A673 (cell line): ENCODE measurements around the gene SSBP3. TPM values are rescaled to one million over a fixed set of nuclear protein-coding genes. Genes with fewer than 3 reads are reported as not detected.

ENCODE experiments used
- BruUV-seq: library from RNA; stranded (reverse); fragments of 400-500 nt; replicated peaks from 2 replicates; lab custom pipeline; 2021; lab: Mats Ljungman, UMichigan
- CTCF ChIA-PET: fragments of 300-600 bp; sonication (Branson Sonifier 250); formaldehyde crosslinking; loops from one replicate; lab custom pipeline; 2022; ENCODE audit warnings: antibody characterized with exemption; lab: Charles Lee
- POLR2A ChIA-PET: fragments of 300-600 bp; sonication (Branson Sonifier 250); formaldehyde crosslinking; loops from one replicate; lab custom pipeline; 2022; ENCODE audit warnings: antibody characterized with exemption; ENCODE audit not compliant: low non-redundant PET; lab: Charles Lee
- DNase-seq: peaks from one replicate; pipeline ENCODE4 v3.0.0-alpha.2; 2015; ENCODE audit warnings: low spot score
- H3K27ac ChIP-seq: fragments of 200-600 bp; sonication (generic); 2 replicates; pipeline ENCODE4 v1.5.1; 2016; ENCODE audit warnings: mixed run types, low read depth, mild to moderate bottlenecking, mixed read lengths, antibody characterized with exemption, low read length; ENCODE audit not compliant: poor library complexity, severe bottlenecking
- H3K27me3 ChIP-seq: fragments of 200-600 bp; sonication (generic); replicated peaks from 2 replicates; pipeline ENCODE4 v1.6.1; 2017; ENCODE audit warnings: mixed run types, low read depth, mild to moderate bottlenecking, mixed read lengths, antibody characterized with exemption, low read length; ENCODE audit not compliant: insufficient read depth, poor library complexity
- H3K36me3 ChIP-seq: fragments of 200-600 bp; sonication (generic); 2 replicates; pipeline ENCODE4 v1.6.1; 2016; ENCODE audit warnings: mixed run types, mild to moderate bottlenecking, mixed read lengths, antibody characterized with exemption, low read length; ENCODE audit not compliant: insufficient read depth, poor library complexity, severe bottlenecking
- H3K4me1 ChIP-seq: fragments of 200-600 bp; sonication (generic); 2 replicates; pipeline ENCODE4 v1.6.1; 2017; ENCODE audit warnings: mixed run types, mild to moderate bottlenecking, mixed read lengths, antibody characterized with exemption, low read length; ENCODE audit not compliant: insufficient read depth, poor library complexity, severe bottlenecking
- H3K4me3 ChIP-seq: fragments of 200-600 bp; sonication (generic); 2 replicates; pipeline ENCODE4 v1.5.1; 2016; ENCODE audit warnings: low read depth, mixed run types, mild to moderate bottlenecking, mixed read lengths, low read length; ENCODE audit not compliant: poor library complexity, severe bottlenecking
- H3K9me3 ChIP-seq: fragments of 200-600 bp; sonication (generic); 2 replicates; pipeline ENCODE4 v1.6.1; 2016; ENCODE audit warnings: mixed run types, low read depth, mild to moderate bottlenecking, mixed read lengths, antibody characterized with exemption, low read length; ENCODE audit not compliant: poor library complexity, severe bottlenecking
- CTCF ChIP-seq: fragments of 300-800, 200-600 bp; sonication (generic); conservative IDR thresholded peaks from 2 replicates; pipeline ENCODE4 v1.5.1; 2017; ENCODE audit warnings: low read depth, mild to moderate bottlenecking, antibody characterized with exemption, low read length, moderate library complexity, mixed read lengths
- EZH2 ChIP-seq: fragments of 200-600 bp; sonication (generic); IDR thresholded peaks from 2 replicates; pipeline ENCODE4 v1.6.1; 2017; ENCODE audit warnings: borderline replicate concordance, low read depth, mild to moderate bottlenecking, mixed read lengths, antibody characterized with exemption, low read length; ENCODE audit not compliant: poor library complexity, severe bottlenecking
- intact Hi-C: fragments of 100-400 bp; cut with micrococcal nuclease; formaldehyde crosslinking; loops from one replicate; pipeline ENCODE4 v1.10.0; 2022; ENCODE audit not compliant: unreplicated experiment
- total RNA-seq: library from RNA; stranded (reverse); gene quantifications from 2 replicates; pipeline ENCODE4 v1.2.3, GENCODE V29; 2021

The SSBP3 gene
- total RNA-seq, 1 experiment from 2014 or later, result 43.0 TPM

- CTCF ChIA-PET, result no interaction called here
- BruUV-seq, result no TSS peak
- no peak for TF ChIP-seq CTCF
- TF ChIP-seq EZH2, result no peak
These were observed 34.3 kb downstream of the SSBP3 start for GRCh38 chr1:54371942-54372275.

GRCh38 chr1:54371038-54371941 lies 34.9 kb downstream of the SSBP3 start:
- ChIA-PET CTCF (no interaction called here), POLR2A (no interaction called here)
- H3K4me3 ChIP-seq, result no peak overlapping the region
- H3K36me3 ChIP-seq, result no peaks in the 10 kb centered on the region
- intact Hi-C loops, result no loop called here
- no peak overlapping the region for H3K27ac ChIP-seq
- no peaks in the 10 kb centered on the region for H3K27me3 ChIP-seq
- DNase-seq, result no peak
- H3K9me3 ChIP-seq, result no peaks in the 10 kb centered on the region
- BruUV-seq, result no TSS peak
- H3K4me1 ChIP-seq, result no peaks in the 10 kb centered on the region
- TF ChIP-seq CTCF, result no peak
- TF ChIP-seq EZH2, result no peak

More at GRCh38 chr1:54371942-54372275, 34.3 kb downstream of the SSBP3 start:
- Histone ChIP-seq H3K4me3 (no peak overlapping the region), H3K27me3 (no peaks in the 10 kb centered on the region), H3K27ac (no peak overlapping the region), H3K4me1 (no peaks in the 10 kb centered on the region), H3K9me3 (no peaks in the 10 kb centered on the region), H3K36me3 (no peaks in the 10 kb centered on the region)
- DNase-seq, result no peak
- POLR2A ChIA-PET, result no interaction called here
- intact Hi-C loops, result no loop called here

- TF ChIP-seq CTCF, result no peak
- Histone ChIP-seq H3K36me3 (no peaks in the 10 kb centered on the region), H3K27ac (no peak overlapping the region), H3K4me3 (no peak overlapping the region), H3K27me3 (no peaks in the 10 kb centered on the region), H3K9me3 (no peaks in the 10 kb centered on the region), H3K4me1 (no peaks in the 10 kb centered on the region)
- no TSS peak for BruUV-seq
- no peak for DNase-seq
- ChIA-PET POLR2A (no interaction called here), CTCF (no interaction called here)
- intact Hi-C loops, result no loop called here
These were observed 35.8 kb downstream of the SSBP3 start for GRCh38 chr1:54370287-54370989.
